ENCODE results near the gene SYTL3. TPM values are rescaled to one million over a fixed set of nuclear protein-coding genes. Genes with fewer than 3 reads are reported as not detected.

SYTL3 gene
- total RNA-seq, 2 experiments from 2014 or later, result 43.5 to 48.3 TPM

- Mint-ChIP-seq H3K27me3 (ENCODE audit: low read depth) (no peaks in the 10 kb centered on the region), H3K4me3 (no peak overlapping the region), H3K27ac (peak overlapping the region; percentile 8), H3K36me3 (ENCODE audit: low read depth) (peaks cover 30% of the 10 kb centered on the region), H3K9me3 (ENCODE audit: insufficient read depth) (no peaks in the 10 kb centered on the region), H3K4me1 (ENCODE audit: low read depth) (no peaks in the 10 kb centered on the region)
- no peak for DNase-seq
- no peak for ATAC-seq
- ChIA-PET CTCF (no interaction called here), POLR2A (no interaction called here)
These were observed 107.9 kb downstream of the SYTL3 start for GRCh38 chr6:158757753-158758090.

GRCh38 chr6:158758451-158758860 lies 108.6 kb downstream of the SYTL3 start:
- ChIA-PET CTCF (interaction anchor here (2.0 kb wide), 1 partner anchor 214 kb away, joined by 4 read pairs; no protein-coding TSS in a partner anchor), POLR2A (no interaction called here)
- no peaks in the 10 kb centered on the region for H3K9me3 Mint-ChIP-seq (ENCODE audit: insufficient read depth)
- H3K27me3 Mint-ChIP-seq (ENCODE audit: low read depth), result no peaks in the 10 kb centered on the region
- H3K27ac Mint-ChIP-seq, result no peak overlapping the region
- H3K4me3 Mint-ChIP-seq, result no peak overlapping the region
- DNase-seq (no peak), ATAC-seq (no peak)
- H3K4me1 Mint-ChIP-seq (ENCODE audit: low read depth), result no peaks in the 10 kb centered on the region
- H3K36me3 Mint-ChIP-seq (ENCODE audit: low read depth), result peaks cover 37% of the 10 kb centered on the region

- ChIA-PET POLR2A (no interaction called here), CTCF (interaction anchor here (2.0 kb wide), 1 partner anchor 214 kb away, joined by 4 read pairs; no protein-coding TSS in a partner anchor)
- Mint-ChIP-seq H3K9me3 (ENCODE audit: insufficient read depth) (no peaks in the 10 kb centered on the region), H3K36me3 (ENCODE audit: low read depth) (peaks cover 41% of the 10 kb centered on the region), H3K4me1 (ENCODE audit: low read depth) (no peaks in the 10 kb centered on the region), H3K27ac (peak overlapping the region; percentile 57), H3K4me3 (no peak overlapping the region), H3K27me3 (ENCODE audit: low read depth) (no peaks in the 10 kb centered on the region)
- peak; percentile 6 for ATAC-seq
- no peak for DNase-seq
These were observed 109.2 kb downstream of the SYTL3 start for GRCh38 chr6:158758941-158759479.

- Mint-ChIP-seq H3K27ac (peak overlapping the region; percentile 73), H3K9me3 (ENCODE audit: insufficient read depth) (no peaks in the 10 kb centered on the region), H3K27me3 (ENCODE audit: low read depth) (no peaks in the 10 kb centered on the region), H3K36me3 (ENCODE audit: low read depth) (peaks cover 51% of the 10 kb centered on the region), H3K4me3 (no peak overlapping the region), H3K4me1 (ENCODE audit: low read depth) (no peaks in the 10 kb centered on the region)
- DNase-seq (no peak), ATAC-seq (no peak)
- ChIA-PET CTCF (interaction anchor here (2.0 kb wide), 1 partner anchor 213 kb away, joined by 4 read pairs; no protein-coding TSS in a partner anchor), POLR2A (interaction anchor here (0.6 kb wide), 1 partner anchor 130 kb away, joined by 3 read pairs; no protein-coding TSS in a partner anchor)
These were observed 110.2 kb downstream of the SYTL3 start for GRCh38 chr6:158759966-158760617.

GRCh38 chr6:158760618-158761250 lies 110.9 kb downstream of the SYTL3 start:
- DNase-seq (no peak), ATAC-seq (no peak)
- Mint-ChIP-seq H3K27ac (peak overlapping the region; percentile 73), H3K4me3 (no peak overlapping the region), H3K4me1 (ENCODE audit: low read depth) (no peaks in the 10 kb centered on the region), H3K36me3 (ENCODE audit: low read depth) (peaks cover 55% of the 10 kb centered on the region), H3K27me3 (ENCODE audit: low read depth) (no peaks in the 10 kb centered on the region), H3K9me3 (ENCODE audit: insufficient read depth) (no peaks in the 10 kb centered on the region)
- ChIA-PET POLR2A (no interaction called here), CTCF (no interaction called here)

- ATAC-seq (no peak), DNase-seq (no peak)
- Mint-ChIP-seq H3K27me3 (ENCODE audit: low read depth) (no peaks in the 10 kb centered on the region), H3K36me3 (ENCODE audit: low read depth) (peaks cover 58% of the 10 kb centered on the region), H3K4me3 (no peak overlapping the region), H3K4me1 (ENCODE audit: low read depth) (no peaks in the 10 kb centered on the region), H3K27ac (peak overlapping the region; percentile 71), H3K9me3 (ENCODE audit: insufficient read depth) (no peaks in the 10 kb centered on the region)
- ChIA-PET POLR2A (no interaction called here), CTCF (interaction anchor here (0.9 to 1.0 kb wide), 3 partner anchors 19 to 219 kb away, joined by 3 read pairs; no protein-coding TSS in a partner anchor)
These were observed 111.9 kb downstream of the SYTL3 start for GRCh38 chr6:158761746-158762145.

- ChIA-PET CTCF (interaction anchor here (0.9 to 1.0 kb wide), 3 partner anchors 20 to 218 kb away, joined by 3 read pairs; no protein-coding TSS in a partner anchor), POLR2A (interaction anchor here (1.2 kb wide), 1 partner anchor 9 kb away, joined by 6 read pairs; no protein-coding TSS in a partner anchor)
- Mint-ChIP-seq H3K4me1 (ENCODE audit: low read depth) (no peaks in the 10 kb centered on the region), H3K9me3 (ENCODE audit: insufficient read depth) (no peaks in the 10 kb centered on the region), H3K27me3 (ENCODE audit: low read depth) (no peaks in the 10 kb centered on the region), H3K36me3 (ENCODE audit: low read depth) (peaks cover 61% of the 10 kb centered on the region), H3K4me3 (no peak overlapping the region), H3K27ac (peak overlapping the region; percentile 15)
- no peak for DNase-seq
- ATAC-seq, result no peak
These were observed 113.1 kb downstream of the SYTL3 start for GRCh38 chr6:158762787-158763433.

- Mint-ChIP-seq H3K4me3 (no peak overlapping the region), H3K9me3 (ENCODE audit: insufficient read depth) (no peaks in the 10 kb centered on the region), H3K4me1 (ENCODE audit: low read depth) (no peaks in the 10 kb centered on the region), H3K36me3 (ENCODE audit: low read depth) (peaks cover 67% of the 10 kb centered on the region), H3K27me3 (ENCODE audit: low read depth) (no peaks in the 10 kb centered on the region), H3K27ac (peak overlapping the region; percentile 39)
- ChIA-PET CTCF (no interaction called here), POLR2A (interaction anchor here (1.2 kb wide), 1 partner anchor 8 kb away, joined by 6 read pairs; no protein-coding TSS in a partner anchor)
- ATAC-seq (no peak), DNase-seq (no peak)
These were observed 113.8 kb downstream of the SYTL3 start for GRCh38 chr6:158763434-158764182.

GRCh38 chr6:158764183-158764849 lies 114.5 kb downstream of the SYTL3 start:
- Mint-ChIP-seq H3K36me3 (ENCODE audit: low read depth) (peaks cover 71% of the 10 kb centered on the region), H3K27me3 (ENCODE audit: low read depth) (no peaks in the 10 kb centered on the region), H3K9me3 (ENCODE audit: insufficient read depth) (no peaks in the 10 kb centered on the region), H3K4me3 (no peak overlapping the region), H3K4me1 (ENCODE audit: low read depth) (no peaks in the 10 kb centered on the region), H3K27ac (peak overlapping the region; percentile 39)
- ChIA-PET POLR2A (no interaction called here), CTCF (no interaction called here)
- ATAC-seq, result peak; percentile 3
- DNase-seq, result no peak

- peak overlapping the region; percentile 11 for H3K27ac Mint-ChIP-seq
- H3K4me1 Mint-ChIP-seq (ENCODE audit: low read depth), result no peaks in the 10 kb centered on the region
- DNase-seq (no peak), ATAC-seq (no peak)
- no peaks in the 10 kb centered on the region for H3K27me3 Mint-ChIP-seq (ENCODE audit: low read depth)
- no peak overlapping the region for H3K4me3 Mint-ChIP-seq
- POLR2A ChIA-PET, result no interaction called here
- H3K9me3 Mint-ChIP-seq (ENCODE audit: insufficient read depth), result no peaks in the 10 kb centered on the region
- CTCF ChIA-PET, result interaction anchor here (0.7 to 0.9 kb wide), 2 partner anchors 74 to 207 kb away, joined by 3 read pairs; no protein-coding TSS in a partner anchor
- H3K36me3 Mint-ChIP-seq (ENCODE audit: low read depth), result peaks cover 75% of the 10 kb centered on the region
These were observed 115.1 kb downstream of the SYTL3 start for GRCh38 chr6:158764926-158765325.

- ATAC-seq (no peak), DNase-seq (no peak)
- Mint-ChIP-seq H3K27ac (peak overlapping the region; percentile 20), H3K4me3 (no peak overlapping the region), H3K27me3 (ENCODE audit: low read depth) (no peaks in the 10 kb centered on the region), H3K4me1 (ENCODE audit: low read depth) (peaks cover under 1% of the 10 kb centered on the region), H3K9me3 (ENCODE audit: insufficient read depth) (no peaks in the 10 kb centered on the region), H3K36me3 (ENCODE audit: low read depth) (peaks cover 80% of the 10 kb centered on the region)
- ChIA-PET CTCF (interaction anchor here (0.7 to 0.9 kb wide), 2 partner anchors 74 to 206 kb away, joined by 3 read pairs; no protein-coding TSS in a partner anchor), POLR2A (no interaction called here)
These were observed 115.7 kb downstream of the SYTL3 start for GRCh38 chr6:158765499-158766068.

Measured in activated CD8-positive, alpha-beta T cell treated with anti-CD3 and anti-CD28 coated beads, Interleukin-2, amount 10 ng/mL, durations not matched to agents 7 days and 5 days (primary cell).